HEK293 (cell line): ENCODE measurements around the gene GRIN2A.

Source experiments
- CTCF ChIP-seq: fragments of 450-650 bp; formaldehyde crosslinking; IDR thresholded peaks from 2 replicates; pipeline ENCODE4 v1.5.1; 2016; ENCODE audit warnings: missing biosample characterization, missing genetic modification characterization
- KLF10 ChIP-seq: fragments of 450-650 bp; IDR thresholded peaks from 2 replicates; pipeline ENCODE4 v1.5.1; 2018; ENCODE audit warnings: missing biosample characterization, mild to moderate bottlenecking, missing genetic modification characterization
- ZNF274 ChIP-seq, 2 experiments: fragments of 200-500 bp in 1 of 2; fragments of 450-650 bp in 1 of 2; sonication (Bioruptor generic) in 1 of 2; formaldehyde crosslinking in 1 of 2; IDR thresholded peaks; 2 replicates each; pipeline versions ENCODE4 v1.5.1 to v1.6.1; 2014 to 2016; ENCODE audit warnings: borderline replicate concordance in 1 of 2, inconsistent platforms in 1 of 2, low read length in 1 of 2, missing biosample characterization in 1 of 2, missing genetic modification characterization in 1 of 2
- ZNF354C ChIP-seq: fragments of 450-650 bp; formaldehyde crosslinking; IDR thresholded peaks from 2 replicates; pipeline ENCODE4 v1.5.1; 2016; ENCODE audit warnings: missing biosample characterization, missing genetic modification characterization, low read depth, borderline replicate concordance

- TF ChIP-seq CTCF (tag by site-specific recombination) (no peak), ZNF274 (IDR thresholded peaks at IDR 0.05; ENCODE audit: low read length) (no peak), ZNF274 (tag by site-specific recombination; IDR thresholded peaks at IDR 0.05; ENCODE audit: borderline replicate concordance) (no peak), KLF10 (no peak), ZNF354C (tag by site-specific recombination) (no peak)
Measured at GRCh38 chr16:9826656-9827055, 355.6 kb downstream of the GRIN2A start.
